HUDEP-2 (cell line): Measurements from ENCODE around the gene SPATA13.
A peak's percentile ranks its signal among the peaks of the same experiment; 100 is the strongest.

Experiments
- DNase-seq, 76 experiments: peaks; one replicate each; lab custom pipeline; 2025; ENCODE audit not compliant: unreplicated experiment in 76 of 76; lab: John Stamatoyannopoulos, UW

The SPATA13 gene

GRCh38 chr13:24243302-24243701 lies 82.8 kb downstream of the SPATA13 start:
- DNase-seq: no peak

- no peak for DNase-seq
Measured at GRCh38 chr13:24244802-24245201, 84.3 kb downstream of the SPATA13 start.

DNA sequence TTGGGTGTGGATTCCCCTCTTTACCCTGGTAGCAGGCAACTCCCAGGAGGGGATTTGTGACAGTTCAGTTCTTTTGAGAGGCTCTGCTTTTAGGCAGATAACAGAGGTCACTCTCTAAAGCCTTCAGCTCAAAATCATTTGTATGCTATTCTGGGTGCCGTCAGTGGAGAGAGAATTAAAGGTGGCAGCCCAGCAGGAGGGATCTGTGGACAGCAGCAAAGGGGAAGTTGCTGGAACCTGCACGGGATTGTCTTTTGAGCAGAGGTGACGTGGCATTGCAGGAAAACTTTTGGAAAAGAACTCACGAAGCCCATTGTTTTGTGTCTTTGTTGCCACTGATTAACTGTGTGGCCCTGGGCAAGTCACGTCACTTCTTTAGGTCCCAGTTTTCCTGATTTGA lies 86.5 kb downstream of the SPATA13 start:
- peak in 1 of 76 experiments; percentile 2 for DNase-seq

DNA sequence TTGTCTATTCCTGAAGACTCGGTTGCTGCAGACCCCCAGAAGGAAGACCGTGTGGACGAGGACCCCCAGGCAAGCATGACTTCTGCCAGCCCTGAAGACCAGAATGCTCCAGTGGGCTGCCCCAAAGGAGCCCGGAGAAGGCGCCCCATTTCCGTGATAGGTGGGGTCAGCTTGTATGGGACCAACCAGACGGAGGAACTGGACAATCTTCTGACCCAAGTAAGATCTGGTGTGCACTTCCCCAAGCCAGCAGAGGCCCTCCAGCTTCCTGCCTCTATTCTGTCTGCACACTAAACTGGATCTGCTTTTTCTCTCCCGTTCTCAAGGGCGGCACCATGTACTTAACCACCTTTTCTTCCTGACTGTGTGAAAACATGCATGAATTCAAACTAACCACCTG lies 89.1 kb downstream of the SPATA13 start:
- no peak for DNase-seq

DNA sequence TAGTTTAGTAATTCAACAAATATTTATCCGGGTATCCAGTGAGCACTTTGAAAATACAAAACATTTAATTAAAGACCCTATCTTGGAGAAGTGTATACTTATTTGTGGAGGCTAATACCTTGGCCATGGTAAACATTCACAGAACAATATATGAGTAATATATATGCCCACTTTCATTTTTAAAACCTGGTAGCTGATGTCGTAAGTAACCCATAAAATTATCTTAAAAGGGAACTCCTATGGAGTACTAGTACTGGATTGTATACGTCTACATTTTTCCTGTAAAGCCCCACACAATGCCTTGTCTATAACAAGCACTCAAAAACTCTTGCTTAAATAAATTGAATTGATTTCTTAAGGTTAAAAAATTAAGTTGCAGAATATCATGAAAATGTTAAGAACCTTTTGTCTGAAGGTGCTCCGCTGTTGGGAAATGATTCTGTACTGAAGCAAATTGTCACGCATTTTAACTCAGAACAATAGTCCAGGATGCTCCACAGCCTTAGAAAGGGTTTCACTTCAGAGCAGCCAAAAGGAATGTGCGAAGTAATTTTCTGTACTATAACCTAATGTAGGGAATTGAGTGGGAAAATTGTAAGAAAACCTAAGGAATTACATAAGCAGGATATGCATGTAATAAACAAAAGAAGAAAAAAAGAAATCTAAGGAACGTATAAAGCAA lies 90.0 kb downstream of the SPATA13 start:
- no peak for DNase-seq

- DNase-seq: peak in 1 of 76 experiments; percentile 15
Measured at GRCh38 chr13:24251525-24251924, 91.0 kb downstream of the SPATA13 start.

GRCh38 chr13:24252136-24252535 lies 91.6 kb downstream of the SPATA13 start:
- DNase-seq: no peak

DNA sequence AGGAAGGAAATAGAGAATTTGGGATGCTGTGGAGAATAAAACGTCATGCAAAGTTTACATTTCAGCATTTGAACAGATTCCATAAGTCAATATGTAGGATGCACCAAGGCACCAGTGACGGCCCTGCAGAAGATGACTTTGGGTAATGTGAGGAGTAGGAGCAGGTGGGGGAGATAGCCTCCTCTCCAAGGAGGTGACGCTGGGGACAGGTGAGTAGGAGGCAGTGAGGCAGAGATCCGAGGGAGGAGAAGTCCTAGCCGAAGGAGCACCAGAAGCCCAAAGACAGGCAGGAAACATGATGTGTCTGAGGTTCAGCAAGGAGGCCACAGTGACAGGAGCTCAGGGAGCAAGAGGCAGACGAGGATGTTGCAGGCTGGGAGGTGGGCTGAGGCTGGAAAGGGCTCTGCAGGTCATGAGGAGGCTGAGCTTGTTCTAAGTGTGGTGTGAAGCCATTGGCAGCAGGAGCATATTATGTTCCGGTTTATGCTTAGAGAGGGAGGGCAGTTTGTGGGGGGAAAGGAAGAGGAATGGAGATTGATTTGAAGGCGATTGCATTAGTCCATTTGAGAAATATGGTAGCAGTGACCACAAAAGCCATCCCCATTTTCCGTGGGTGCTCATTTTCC lies 93.1 kb downstream of the SPATA13 start:
- DNase-seq: no peak

GRCh38 chr13:24254146-24254841 lies 93.8 kb downstream of the SPATA13 start:
- DNase-seq: no peak

- no peak for DNase-seq
Measured at GRCh38 chr13:24257497-24257896, 97.0 kb downstream of the SPATA13 start.

DNA sequence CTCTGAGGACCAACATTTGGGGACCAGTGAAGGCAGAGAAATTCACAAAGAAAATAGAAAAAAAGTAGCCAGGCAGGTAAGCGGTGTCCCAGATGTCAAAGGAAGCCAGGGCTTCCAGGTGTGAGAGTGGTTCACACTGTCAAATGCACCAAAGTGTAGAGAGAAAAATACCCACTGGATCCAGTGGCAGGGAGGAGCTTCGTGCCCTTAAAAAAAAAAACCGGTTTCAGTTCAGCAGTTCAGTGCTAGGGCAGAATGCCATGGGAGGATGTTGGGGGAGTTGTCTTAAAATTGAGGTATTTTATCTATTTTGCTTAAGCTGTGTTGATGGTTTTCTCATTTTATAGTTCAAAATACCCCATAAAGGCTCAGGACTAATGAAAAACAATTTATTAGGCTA lies 101.0 kb downstream of the SPATA13 start:
- DNase-seq: no peak

- no peak for DNase-seq
Measured at GRCh38 chr13:24263632-24264031, 103.1 kb downstream of the SPATA13 start.

GRCh38 chr13:24264976-24265375 lies 104.5 kb downstream of the SPATA13 start:
- DNase-seq: no peak

DNA sequence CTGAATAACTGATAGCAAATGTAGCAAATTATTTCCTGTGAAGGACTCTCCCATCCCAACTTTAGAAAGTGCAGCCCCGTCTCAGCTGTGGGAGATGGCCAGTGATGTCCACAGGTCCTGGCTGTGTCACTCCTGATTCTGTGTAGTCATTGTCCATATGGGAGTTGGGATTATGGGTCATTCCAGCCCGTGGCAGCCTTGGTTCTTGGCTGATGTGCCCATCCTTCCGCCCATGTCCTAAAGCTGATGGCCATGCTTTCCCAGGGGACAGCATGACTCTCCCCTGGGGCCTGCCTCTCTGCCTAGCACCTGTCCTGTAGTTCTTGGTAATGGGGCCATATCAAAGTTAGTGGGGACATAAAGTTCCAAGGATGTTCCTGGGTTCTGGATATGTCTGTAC lies 104.9 kb downstream of the SPATA13 start:
- no peak for DNase-seq

DNA sequence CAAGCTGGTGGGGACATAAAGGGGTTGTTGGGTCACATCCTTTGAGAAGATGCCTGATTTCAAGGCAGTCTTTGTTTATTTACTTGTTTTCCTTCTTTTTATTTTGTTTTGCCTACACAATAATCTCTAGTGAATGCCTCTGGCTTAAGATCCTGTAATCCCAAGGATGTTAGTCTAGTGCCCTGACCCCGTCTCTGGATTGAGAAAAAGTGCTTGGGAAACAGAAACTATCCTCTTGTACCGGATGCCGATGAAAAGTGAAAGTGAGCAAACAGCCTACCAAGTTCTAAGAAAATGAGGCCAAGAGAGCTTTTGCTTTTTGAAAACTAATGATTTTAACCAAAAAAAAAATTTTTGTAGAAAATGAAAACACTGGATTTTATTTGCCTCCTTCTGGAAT lies 106.8 kb downstream of the SPATA13 start:
- DNase-seq: no peak

- DNase-seq: no peak
Measured at GRCh38 chr13:24267801-24268200, 107.3 kb downstream of the SPATA13 start.

DNA sequence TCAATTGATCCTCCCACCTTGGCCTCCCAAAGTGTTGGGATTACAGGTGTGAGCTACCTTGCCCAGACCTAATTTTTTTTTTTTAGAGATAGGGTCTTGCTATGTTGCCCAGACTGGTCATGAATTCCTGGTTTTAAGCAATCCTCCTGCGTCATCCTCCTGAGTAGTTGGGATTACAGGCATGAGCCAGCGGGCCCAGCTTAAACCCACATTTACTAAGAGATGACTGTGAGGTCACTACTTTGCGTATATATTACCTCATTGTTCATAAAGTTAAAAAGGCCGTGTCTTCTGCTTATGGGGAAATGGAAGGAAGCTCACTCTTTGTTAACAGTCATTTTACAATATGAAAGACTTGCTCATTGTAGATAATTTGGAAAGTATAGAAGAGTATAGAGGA lies 109.3 kb downstream of the SPATA13 start:
- no peak for DNase-seq

- DNase-seq: peak in 66 of 76 experiments; percentile 7 to 60 (median 30)
Measured at GRCh38 chr13:24270639-24271141, 110.2 kb downstream of the SPATA13 start.

GRCh38 chr13:24271231-24271600 lies 110.7 kb downstream of the SPATA13 start:
- no peak for DNase-seq

- peak in 12 of 76 experiments; percentile 4 to 44 (median 10) for DNase-seq
Measured at GRCh38 chr13:24271601-24272451, 111.3 kb downstream of the SPATA13 start.
